ENCODE data around the gene PRMT9.
A peak's percentile ranks its signal among the peaks of the same experiment; 100 is the strongest.

PRMT9 gene

DNA sequence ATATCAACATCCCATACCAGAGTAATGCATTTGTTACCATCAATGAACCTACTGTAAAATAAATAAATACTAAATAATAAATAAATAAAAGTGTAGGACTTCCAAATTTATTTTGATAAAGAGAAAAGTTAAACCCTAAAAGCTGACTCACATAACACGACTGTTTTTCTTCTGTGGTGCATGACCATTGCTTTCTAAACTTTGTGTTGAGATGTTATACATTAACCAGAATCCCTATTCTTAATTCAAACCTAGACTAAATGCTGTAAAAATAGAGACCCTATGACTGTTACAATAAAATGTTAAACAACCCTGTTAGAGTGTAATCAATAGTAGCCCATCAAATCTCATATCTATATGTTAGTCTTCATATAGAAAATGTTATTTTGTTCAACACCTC, 20.9 kb upstream of the PRMT9 start:
- no peak overlapping the region for H3K4me3 ChIP-seq (ENCODE audit: low read depth, low read length)
- TF ChIP-seq, protein P1, sequence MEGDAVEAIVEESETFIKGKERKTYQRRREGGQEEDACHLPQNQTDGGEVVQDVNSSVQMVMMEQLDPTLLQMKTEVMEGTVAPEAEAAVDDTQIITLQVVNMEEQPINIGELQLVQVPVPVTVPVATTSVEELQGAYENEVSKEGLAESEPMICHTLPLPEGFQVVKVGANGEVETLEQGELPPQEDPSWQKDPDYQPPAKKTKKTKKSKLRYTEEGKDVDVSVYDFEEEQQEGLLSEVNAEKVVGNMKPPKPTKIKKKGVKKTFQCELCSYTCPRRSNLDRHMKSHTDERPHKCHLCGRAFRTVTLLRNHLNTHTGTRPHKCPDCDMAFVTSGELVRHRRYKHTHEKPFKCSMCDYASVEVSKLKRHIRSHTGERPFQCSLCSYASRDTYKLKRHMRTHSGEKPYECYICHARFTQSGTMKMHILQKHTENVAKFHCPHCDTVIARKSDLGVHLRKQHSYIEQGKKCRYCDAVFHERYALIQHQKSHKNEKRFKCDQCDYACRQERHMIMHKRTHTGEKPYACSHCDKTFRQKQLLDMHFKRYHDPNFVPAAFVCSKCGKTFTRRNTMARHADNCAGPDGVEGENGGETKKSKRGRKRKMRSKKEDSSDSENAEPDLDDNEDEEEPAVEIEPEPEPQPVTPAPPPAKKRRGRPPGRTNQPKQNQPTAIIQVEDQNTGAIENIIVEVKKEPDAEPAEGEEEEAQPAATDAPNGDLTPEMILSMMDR (IDR thresholded peaks at IDR 0.05; ENCODE audit: low read depth, low read length): no peak

DNA sequence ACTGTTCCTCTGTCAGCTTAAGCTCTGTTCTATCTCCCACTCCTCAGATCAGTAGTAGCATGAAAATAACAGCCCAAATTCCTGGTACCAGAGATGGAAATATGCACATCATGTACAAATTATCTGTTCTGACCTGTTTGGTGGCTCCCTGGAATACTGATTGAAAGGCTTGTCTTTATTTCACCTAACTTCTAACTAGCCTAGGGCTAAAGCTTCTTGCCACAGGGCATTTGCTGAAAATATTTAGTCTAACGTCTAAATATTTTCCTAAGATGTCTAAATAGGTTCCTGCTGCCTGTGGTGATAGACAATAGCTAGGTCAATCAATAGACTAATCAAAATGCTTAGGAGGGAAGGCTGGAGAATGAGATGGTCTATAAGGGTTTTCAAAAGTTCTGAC, 12.9 kb upstream of the PRMT9 start:
- TF ChIP-seq, protein P1 (IDR thresholded peaks at IDR 0.05; ENCODE audit: low read depth, low read length): no peak
- no peak overlapping the region for H3K4me3 ChIP-seq (ENCODE audit: low read depth, low read length)

DNA sequence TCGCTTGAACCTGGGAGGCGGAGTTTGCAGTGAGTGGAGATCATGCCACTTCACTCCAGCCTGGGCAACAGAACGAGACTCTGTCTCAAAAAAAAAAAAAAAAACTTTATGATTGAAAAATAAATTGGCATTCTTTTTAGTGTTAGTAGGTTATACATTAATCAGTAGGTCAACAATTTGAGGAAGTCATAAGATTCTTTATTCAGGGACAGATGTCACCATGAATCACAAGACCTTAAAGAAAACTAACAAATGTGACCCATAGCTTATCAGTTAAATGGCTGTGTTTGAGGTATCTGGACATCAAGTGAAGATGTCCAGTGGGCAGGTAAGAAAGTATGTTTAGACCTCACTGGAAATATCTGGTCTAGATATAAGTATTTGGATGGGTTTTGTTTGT, 9.3 kb upstream of the PRMT9 start:
- H3K4me3 ChIP-seq (ENCODE audit: low read depth, low read length): no peak overlapping the region
- TF ChIP-seq, protein P1 (IDR thresholded peaks at IDR 0.05; ENCODE audit: low read depth, low read length): no peak

DNA sequence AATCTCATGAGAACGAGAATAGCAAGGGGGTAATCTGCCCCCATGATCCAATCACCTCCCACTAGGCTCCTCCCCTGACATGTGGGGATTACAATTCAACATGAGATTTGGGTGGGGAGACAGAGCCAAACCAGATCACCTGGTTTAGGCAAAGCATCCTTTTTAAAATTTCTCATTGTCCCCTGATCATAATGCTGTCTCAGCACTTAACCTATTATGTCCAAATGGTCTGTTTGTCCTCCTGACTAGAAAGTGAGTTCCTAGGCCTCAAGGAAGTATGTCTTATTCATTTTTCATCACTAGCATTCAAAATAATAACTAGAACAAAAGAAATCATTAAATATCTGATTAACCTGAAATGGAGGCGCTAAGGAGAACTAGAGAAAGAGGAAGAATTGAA, 7.9 kb upstream of the PRMT9 start:
- TF ChIP-seq, protein P1 (IDR thresholded peaks at IDR 0.05; ENCODE audit: low read depth, low read length): no peak
- no peak overlapping the region for H3K4me3 ChIP-seq (ENCODE audit: low read depth, low read length)

DNA sequence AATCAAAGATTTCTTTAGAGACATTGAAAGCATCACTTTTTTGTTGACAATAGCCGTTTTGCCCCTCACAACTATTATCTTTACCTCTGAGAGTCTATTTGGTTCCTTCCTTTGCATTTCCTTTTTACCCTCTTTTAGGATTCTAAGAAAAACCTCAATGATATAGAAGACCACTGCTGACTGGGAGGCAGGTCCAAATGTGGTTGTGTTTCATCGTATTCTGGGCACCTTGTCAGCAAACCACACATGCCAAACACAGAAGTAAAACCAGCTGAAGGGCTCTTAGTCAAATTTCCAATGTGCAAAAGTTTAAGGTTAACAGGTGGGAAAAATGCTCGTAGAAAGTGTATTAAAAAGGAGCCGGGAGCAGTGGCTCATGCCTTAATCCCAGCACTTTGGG, 5.1 kb upstream of the PRMT9 start:
- H3K4me3 ChIP-seq (ENCODE audit: low read depth, low read length): no peak overlapping the region
- TF ChIP-seq, protein P1 (IDR thresholded peaks at IDR 0.05; ENCODE audit: low read depth, low read length): no peak

DNA sequence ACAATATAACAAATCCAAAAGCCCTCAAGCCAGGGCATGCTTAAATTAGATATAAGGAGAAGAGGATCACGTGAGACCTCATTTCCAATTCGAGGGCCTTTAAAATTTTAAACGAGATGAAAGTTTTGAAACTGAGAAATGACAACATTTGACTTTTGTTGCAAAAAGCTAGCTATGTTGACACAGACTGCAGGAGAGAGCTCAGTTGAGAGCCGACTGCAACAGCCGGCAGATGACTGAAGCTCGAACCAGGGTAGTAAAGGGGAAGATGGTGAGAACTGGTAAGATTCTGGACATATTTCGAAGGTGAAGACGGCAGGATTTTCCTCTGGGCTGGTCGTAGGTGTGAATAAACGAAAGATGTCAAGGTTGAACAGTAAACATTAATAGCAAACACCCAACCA, 773 bp downstream of the PRMT9 start:
- H3K4me3 ChIP-seq (ENCODE audit: low read depth, low read length): peak overlapping the region; percentile 86
- TF ChIP-seq, protein P1 (IDR thresholded peaks at IDR 0.05; ENCODE audit: low read depth, low read length): no peak

DNA sequence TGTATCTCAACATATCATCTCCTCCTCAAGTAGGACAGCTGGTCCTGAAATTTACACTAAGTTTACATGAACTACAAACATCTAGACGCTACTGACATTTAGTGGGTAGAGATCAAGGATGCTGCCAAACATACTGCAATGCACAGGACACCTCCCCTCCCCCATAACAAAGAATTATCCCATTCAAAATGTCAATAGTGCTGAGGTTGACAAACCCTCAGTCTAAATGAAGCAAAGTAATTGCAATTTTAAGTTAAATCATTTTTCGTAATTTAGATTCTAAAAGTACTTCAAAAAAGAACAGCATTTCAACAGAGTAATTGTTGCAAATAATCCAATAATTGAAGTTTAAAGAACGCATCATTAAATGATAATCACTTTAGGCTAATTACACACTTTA, 1.2 kb downstream of the PRMT9 start:
- H3K4me3 ChIP-seq (ENCODE audit: low read depth, low read length): peak overlapping the region; percentile 86
- TF ChIP-seq, protein P1 (IDR thresholded peaks at IDR 0.05; ENCODE audit: low read depth, low read length): no peak
